ENCODE data around the gene UBA3. TPM values are rescaled to one million over a fixed set of nuclear protein-coding genes. Genes with fewer than 3 reads are reported as not detected.

Gene UBA3
- total and polyA plus RNA-seq, 2 of the 13 experiments (the other 11 are each of a cell fraction or from before 2014, with no cell fraction given): 40.7 to 49.0 TPM

DNA sequence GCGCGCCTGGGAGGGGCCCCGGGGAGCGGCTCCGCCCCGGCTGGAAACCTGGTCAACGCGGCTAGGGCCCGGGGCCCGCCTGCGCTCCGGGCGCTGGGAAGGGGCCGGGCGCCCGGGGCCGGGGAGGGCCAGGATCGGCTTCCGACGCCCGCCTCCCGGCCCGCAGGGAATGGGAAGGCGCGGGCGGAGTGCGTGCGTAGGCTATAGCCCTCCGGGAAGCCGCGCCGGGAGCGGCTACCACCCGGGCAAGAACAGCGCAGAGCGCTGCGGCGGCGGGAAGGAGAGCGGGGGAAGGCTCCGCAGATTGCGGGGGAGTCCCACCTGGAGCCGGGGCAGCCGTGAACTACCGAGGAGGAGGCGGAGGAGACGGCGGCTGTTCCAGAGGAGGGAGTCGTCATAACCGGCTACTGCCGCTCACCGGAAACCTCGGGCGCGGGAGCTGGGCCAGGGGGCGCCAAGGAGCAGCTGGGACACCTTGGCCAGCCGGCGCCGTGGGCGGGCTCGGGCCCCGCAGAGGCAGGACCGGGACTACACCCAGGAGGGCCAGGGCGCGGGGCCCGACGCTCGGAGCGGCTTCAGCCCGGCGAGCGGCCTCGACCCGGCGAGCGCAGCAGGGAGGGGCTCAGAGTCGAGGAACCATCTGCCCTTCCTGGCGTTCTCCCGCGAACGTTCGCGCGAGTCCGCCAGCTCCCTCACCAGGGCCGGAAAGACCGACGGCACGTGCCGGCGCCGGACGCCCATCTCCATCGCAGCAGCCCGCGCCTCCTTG, 66.7 kb downstream of the UBA3 start, which contains the start of gene EOGT (continued):
- TF ChIP-seq SNRNP70 (IDR thresholded peaks at IDR 0.05; ENCODE audit: low read depth, low read length): no peak
- TF ChIP-seq, protein P1, sequence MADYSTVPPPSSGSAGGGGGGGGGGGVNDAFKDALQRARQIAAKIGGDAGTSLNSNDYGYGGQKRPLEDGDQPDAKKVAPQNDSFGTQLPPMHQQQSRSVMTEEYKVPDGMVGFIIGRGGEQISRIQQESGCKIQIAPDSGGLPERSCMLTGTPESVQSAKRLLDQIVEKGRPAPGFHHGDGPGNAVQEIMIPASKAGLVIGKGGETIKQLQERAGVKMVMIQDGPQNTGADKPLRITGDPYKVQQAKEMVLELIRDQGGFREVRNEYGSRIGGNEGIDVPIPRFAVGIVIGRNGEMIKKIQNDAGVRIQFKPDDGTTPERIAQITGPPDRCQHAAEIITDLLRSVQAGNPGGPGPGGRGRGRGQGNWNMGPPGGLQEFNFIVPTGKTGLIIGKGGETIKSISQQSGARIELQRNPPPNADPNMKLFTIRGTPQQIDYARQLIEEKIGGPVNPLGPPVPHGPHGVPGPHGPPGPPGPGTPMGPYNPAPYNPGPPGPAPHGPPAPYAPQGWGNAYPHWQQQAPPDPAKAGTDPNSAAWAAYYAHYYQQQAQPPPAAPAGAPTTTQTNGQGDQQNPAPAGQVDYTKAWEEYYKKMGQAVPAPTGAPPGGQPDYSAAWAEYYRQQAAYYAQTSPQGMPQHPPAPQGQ (CRISPR knock-in tag; IDR thresholded peaks at IDR 0.05; ENCODE audit: borderline replicate concordance): no peak
- TF ChIP-seq, protein P2, sequence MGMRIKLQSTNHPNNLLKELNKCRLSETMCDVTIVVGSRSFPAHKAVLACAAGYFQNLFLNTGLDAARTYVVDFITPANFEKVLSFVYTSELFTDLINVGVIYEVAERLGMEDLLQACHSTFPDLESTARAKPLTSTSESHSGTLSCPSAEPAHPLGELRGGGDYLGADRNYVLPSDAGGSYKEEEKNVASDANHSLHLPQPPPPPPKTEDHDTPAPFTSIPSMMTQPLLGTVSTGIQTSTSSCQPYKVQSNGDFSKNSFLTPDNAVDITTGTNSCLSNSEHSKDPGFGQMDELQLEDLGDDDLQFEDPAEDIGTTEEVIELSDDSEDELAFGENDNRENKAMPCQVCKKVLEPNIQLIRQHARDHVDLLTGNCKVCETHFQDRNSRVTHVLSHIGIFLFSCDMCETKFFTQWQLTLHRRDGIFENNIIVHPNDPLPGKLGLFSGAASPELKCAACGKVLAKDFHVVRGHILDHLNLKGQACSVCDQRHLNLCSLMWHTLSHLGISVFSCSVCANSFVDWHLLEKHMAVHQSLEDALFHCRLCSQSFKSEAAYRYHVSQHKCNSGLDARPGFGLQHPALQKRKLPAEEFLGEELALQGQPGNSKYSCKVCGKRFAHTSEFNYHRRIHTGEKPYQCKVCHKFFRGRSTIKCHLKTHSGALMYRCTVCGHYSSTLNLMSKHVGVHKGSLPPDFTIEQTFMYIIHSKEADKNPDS (CRISPR knock-in tag; IDR thresholded peaks at IDR 0.05): no peak
- peak; percentile 62; the same call in 1 of the 2 replicates for TF ChIP-seq SPEN (CRISPR knock-in tag; IDR thresholded peaks at IDR 0.05; ENCODE audit: low read depth)
- peak; percentile 48; the same call in 1 of the 2 replicates for TF ChIP-seq ZSCAN20 (CRISPR knock-in tag; IDR thresholded peaks at IDR 0.05; ENCODE audit: borderline replicate concordance)
- TF ChIP-seq CEBPB (IDR thresholded peaks at IDR 0.05; ENCODE audit: borderline replicate concordance, low read depth, low read length): no peak
- TF ChIP-seq, protein P3, sequence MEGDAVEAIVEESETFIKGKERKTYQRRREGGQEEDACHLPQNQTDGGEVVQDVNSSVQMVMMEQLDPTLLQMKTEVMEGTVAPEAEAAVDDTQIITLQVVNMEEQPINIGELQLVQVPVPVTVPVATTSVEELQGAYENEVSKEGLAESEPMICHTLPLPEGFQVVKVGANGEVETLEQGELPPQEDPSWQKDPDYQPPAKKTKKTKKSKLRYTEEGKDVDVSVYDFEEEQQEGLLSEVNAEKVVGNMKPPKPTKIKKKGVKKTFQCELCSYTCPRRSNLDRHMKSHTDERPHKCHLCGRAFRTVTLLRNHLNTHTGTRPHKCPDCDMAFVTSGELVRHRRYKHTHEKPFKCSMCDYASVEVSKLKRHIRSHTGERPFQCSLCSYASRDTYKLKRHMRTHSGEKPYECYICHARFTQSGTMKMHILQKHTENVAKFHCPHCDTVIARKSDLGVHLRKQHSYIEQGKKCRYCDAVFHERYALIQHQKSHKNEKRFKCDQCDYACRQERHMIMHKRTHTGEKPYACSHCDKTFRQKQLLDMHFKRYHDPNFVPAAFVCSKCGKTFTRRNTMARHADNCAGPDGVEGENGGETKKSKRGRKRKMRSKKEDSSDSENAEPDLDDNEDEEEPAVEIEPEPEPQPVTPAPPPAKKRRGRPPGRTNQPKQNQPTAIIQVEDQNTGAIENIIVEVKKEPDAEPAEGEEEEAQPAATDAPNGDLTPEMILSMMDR (CRISPR knock-in tag; IDR thresholded peaks at IDR 0.05): peak; percentile 89
- TF ChIP-seq ZNF3 (CRISPR knock-in tag; IDR thresholded peaks at IDR 0.05): no peak
- TF ChIP-seq, protein P4, sequence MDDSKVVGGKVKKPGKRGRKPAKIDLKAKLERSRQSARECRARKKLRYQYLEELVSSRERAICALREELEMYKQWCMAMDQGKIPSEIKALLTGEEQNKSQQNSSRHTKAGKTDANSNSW (CRISPR knock-in tag; IDR thresholded peaks at IDR 0.05; ENCODE audit: borderline replicate concordance): no peak; the same call in 1 of the 2 replicates
- TF ChIP-seq, protein P5, sequence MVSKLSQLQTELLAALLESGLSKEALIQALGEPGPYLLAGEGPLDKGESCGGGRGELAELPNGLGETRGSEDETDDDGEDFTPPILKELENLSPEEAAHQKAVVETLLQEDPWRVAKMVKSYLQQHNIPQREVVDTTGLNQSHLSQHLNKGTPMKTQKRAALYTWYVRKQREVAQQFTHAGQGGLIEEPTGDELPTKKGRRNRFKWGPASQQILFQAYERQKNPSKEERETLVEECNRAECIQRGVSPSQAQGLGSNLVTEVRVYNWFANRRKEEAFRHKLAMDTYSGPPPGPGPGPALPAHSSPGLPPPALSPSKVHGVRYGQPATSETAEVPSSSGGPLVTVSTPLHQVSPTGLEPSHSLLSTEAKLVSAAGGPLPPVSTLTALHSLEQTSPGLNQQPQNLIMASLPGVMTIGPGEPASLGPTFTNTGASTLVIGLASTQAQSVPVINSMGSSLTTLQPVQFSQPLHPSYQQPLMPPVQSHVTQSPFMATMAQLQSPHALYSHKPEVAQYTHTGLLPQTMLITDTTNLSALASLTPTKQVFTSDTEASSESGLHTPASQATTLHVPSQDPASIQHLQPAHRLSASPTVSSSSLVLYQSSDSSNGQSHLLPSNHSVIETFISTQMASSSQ (IDR thresholded peaks at IDR 0.05; ENCODE audit: low read depth): no peak
- TF ChIP-seq, protein P5 (CRISPR knock-in tag; IDR thresholded peaks at IDR 0.05; ENCODE audit: borderline replicate concordance): peak; percentile 30; the same call in 1 of the 2 replicates
- TF ChIP-seq ZNF383 (CRISPR knock-in tag; IDR thresholded peaks at IDR 0.05; ENCODE audit: borderline replicate concordance): no peak
